PC-3 (cell line): ENCODE measurements around the gene FUT3.
"Not testable (repeated sequence)": the region's sequence is repeated elsewhere in the genome, so short reads cannot be mapped to it uniquely, and the experiment has no call there.

Experiments
- EZH2 ChIP-seq: fragments of 300-600 bp; sonication (generic); IDR thresholded peaks from one replicate; pipeline ENCODE4 v1.6.1; 2017; ENCODE audit warnings: antibody characterized with exemption, mild to moderate bottlenecking, low read length; ENCODE audit not compliant: unreplicated experiment
- EZH2phosphoT487 ChIP-seq: fragments of 300-600 bp; sonication (generic); IDR thresholded peaks from 2 replicates; pipeline ENCODE4 v1.6.1; 2018; ENCODE audit warnings: mild to moderate bottlenecking, antibody characterized with exemption, low read length, borderline replicate concordance
- TF ChIP-seq, protein P1 (sequence below): fragments of 300-600 bp; sonication (generic); conservative IDR thresholded peaks from 2 replicates; pipeline ENCODE4 v1.5.1; 2017; ENCODE audit warnings: antibody characterized with exemption, low read depth, mild to moderate bottlenecking, low read length

- TF ChIP-seq, protein P1, sequence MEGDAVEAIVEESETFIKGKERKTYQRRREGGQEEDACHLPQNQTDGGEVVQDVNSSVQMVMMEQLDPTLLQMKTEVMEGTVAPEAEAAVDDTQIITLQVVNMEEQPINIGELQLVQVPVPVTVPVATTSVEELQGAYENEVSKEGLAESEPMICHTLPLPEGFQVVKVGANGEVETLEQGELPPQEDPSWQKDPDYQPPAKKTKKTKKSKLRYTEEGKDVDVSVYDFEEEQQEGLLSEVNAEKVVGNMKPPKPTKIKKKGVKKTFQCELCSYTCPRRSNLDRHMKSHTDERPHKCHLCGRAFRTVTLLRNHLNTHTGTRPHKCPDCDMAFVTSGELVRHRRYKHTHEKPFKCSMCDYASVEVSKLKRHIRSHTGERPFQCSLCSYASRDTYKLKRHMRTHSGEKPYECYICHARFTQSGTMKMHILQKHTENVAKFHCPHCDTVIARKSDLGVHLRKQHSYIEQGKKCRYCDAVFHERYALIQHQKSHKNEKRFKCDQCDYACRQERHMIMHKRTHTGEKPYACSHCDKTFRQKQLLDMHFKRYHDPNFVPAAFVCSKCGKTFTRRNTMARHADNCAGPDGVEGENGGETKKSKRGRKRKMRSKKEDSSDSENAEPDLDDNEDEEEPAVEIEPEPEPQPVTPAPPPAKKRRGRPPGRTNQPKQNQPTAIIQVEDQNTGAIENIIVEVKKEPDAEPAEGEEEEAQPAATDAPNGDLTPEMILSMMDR = not testable (repeated sequence)
- not testable (repeated sequence) for TF ChIP-seq EZH2, EZH2phosphoT487
Measured at GRCh38 chr19:5848621-5849020, 2.6 kb downstream of the FUT3 start.
